H9 (cell line): ENCODE data around the gene BCAS1. TPM values are rescaled to one million over a fixed set of nuclear protein-coding genes. Genes with fewer than 3 reads are reported as not detected.

Experiments
- DNase-seq: peaks from one replicate; pipeline ENCODE4 v3.0.0-alpha.2; 2017
- H2AFZ ChIP-seq: one replicate; pipeline ENCODE4 v1.6.1; 2013; ENCODE audit warnings: mild to moderate bottlenecking, low read length, control low read depth, moderate library complexity
- H2AK5ac ChIP-seq: 2 replicates; pipeline ENCODE4 v1.6.1; 2013; ENCODE audit warnings: low read length, control low read depth, mixed read lengths; ENCODE audit not compliant: insufficient read length
- H2BK120ac ChIP-seq: one replicate; pipeline ENCODE4 v1.6.1; 2013; ENCODE audit warnings: low read depth, mild to moderate bottlenecking, low read length, control low read depth, inconsistent platforms; ENCODE audit not compliant: poor library complexity, severe bottlenecking
- H2BK12ac ChIP-seq: 2 replicates; pipeline ENCODE4 v1.6.1; 2013; ENCODE audit warnings: low read length, control low read depth, mixed read lengths, low read depth; ENCODE audit not compliant: insufficient read length
- H2BK15ac ChIP-seq: 2 replicates; pipeline ENCODE4 v1.6.1; 2013; ENCODE audit warnings: low read depth, low read length, control low read depth
- H2BK20ac ChIP-seq: one replicate; pipeline ENCODE4 v1.6.1; 2013; ENCODE audit warnings: low read depth, mild to moderate bottlenecking, low read length, control low read depth, inconsistent platforms; ENCODE audit not compliant: poor library complexity, severe bottlenecking
- H2BK5ac ChIP-seq: 2 replicates; pipeline ENCODE4 v1.6.1; 2013; ENCODE audit warnings: low read length, control low read depth, mixed read lengths; ENCODE audit not compliant: insufficient read length
- H3K14ac ChIP-seq: 2 replicates; pipeline ENCODE4 v1.6.1; 2013; ENCODE audit warnings: low read length, control low read depth; ENCODE audit not compliant: insufficient read depth
- H3K18ac ChIP-seq: 2 replicates; pipeline ENCODE4 v1.6.1; 2013; ENCODE audit warnings: low read depth, mild to moderate bottlenecking, mixed read lengths, low read length, control low read depth; ENCODE audit not compliant: insufficient read length
- H3K23ac ChIP-seq: 2 replicates; pipeline ENCODE4 v1.6.1; 2013; ENCODE audit warnings: low read length, control low read depth, mixed read lengths, low read depth; ENCODE audit not compliant: insufficient read length
- H3K23me2 ChIP-seq: 2 replicates; pipeline ENCODE4 v1.6.1; 2013; ENCODE audit warnings: low read depth, mild to moderate bottlenecking, mixed read lengths, low read length, control low read depth; ENCODE audit not compliant: insufficient read length, poor library complexity, severe bottlenecking
- H3K27ac ChIP-seq: 2 replicates; pipeline ENCODE4 v1.5.1; 2013; ENCODE audit warnings: low read length, control low read depth, mixed read lengths, low read depth; ENCODE audit not compliant: insufficient read length
- H3K27me3 ChIP-seq: 2 replicates; pipeline ENCODE4 v1.6.1; 2013; ENCODE audit warnings: low read length, control low read depth, inconsistent platforms; ENCODE audit not compliant: insufficient read depth
- H3K4ac ChIP-seq: 2 replicates; pipeline ENCODE4 v1.6.1; 2013; ENCODE audit warnings: low read depth, mild to moderate bottlenecking, control low read depth, inconsistent platforms, low read length, moderate library complexity
- H3K4me1 ChIP-seq: 2 replicates; pipeline ENCODE4 v1.6.1; 2013; ENCODE audit warnings: low read length, control low read depth, inconsistent platforms; ENCODE audit not compliant: insufficient read depth
- H3K4me2 ChIP-seq: 2 replicates; pipeline ENCODE4 v1.6.1; 2013; ENCODE audit warnings: low read length, control low read depth, mixed read lengths; ENCODE audit not compliant: insufficient read length, insufficient read depth
- H3K56ac ChIP-seq: 2 replicates; pipeline ENCODE4 v1.6.1; 2013; ENCODE audit warnings: low read depth, mild to moderate bottlenecking, mixed read lengths, low read length, control low read depth; ENCODE audit not compliant: insufficient read length
- H3K79me1 ChIP-seq: 2 replicates; pipeline ENCODE4 v1.6.1; 2013; ENCODE audit warnings: low read depth, mild to moderate bottlenecking, moderate library complexity, low read length, control low read depth, inconsistent platforms; ENCODE audit not compliant: insufficient read depth, poor library complexity, severe bottlenecking
- H3K79me2 ChIP-seq: 2 replicates; pipeline ENCODE4 v1.6.1; 2013; ENCODE audit warnings: low read length, control low read depth, inconsistent platforms; ENCODE audit not compliant: insufficient read depth
- H3K9ac ChIP-seq: 2 replicates; pipeline ENCODE4 v1.6.1; 2013; ENCODE audit warnings: low read length, control low read depth, mixed read lengths; ENCODE audit not compliant: insufficient read length; ENCODE audit errors: extremely low read depth
- H3K9me3 ChIP-seq: one replicate; pipeline ENCODE4 v1.6.1; 2013; ENCODE audit warnings: low read depth, low read length, inconsistent platforms; ENCODE audit not compliant: control insufficient read depth
- H3T11ph ChIP-seq: one replicate; pipeline ENCODE4 v1.6.1; 2013; ENCODE audit warnings: mild to moderate bottlenecking, low read length, control low read depth, inconsistent platforms
- H4K20me1 ChIP-seq: one replicate; pipeline ENCODE4 v1.6.1; 2013; ENCODE audit not compliant: control insufficient read depth, insufficient read length, insufficient read depth
- H4K5ac ChIP-seq: 2 replicates; pipeline ENCODE4 v1.6.1; 2013; ENCODE audit warnings: low read depth, mild to moderate bottlenecking, mixed read lengths, low read length, control low read depth; ENCODE audit not compliant: insufficient read length
- H4K8ac ChIP-seq: replicated peaks from 2 replicates; pipeline ENCODE4 v1.6.1; 2013; ENCODE audit warnings: low read length, control low read depth, mixed read lengths, low read depth; ENCODE audit not compliant: insufficient read length
- H4K91ac ChIP-seq: 2 replicates; pipeline ENCODE4 v1.6.1; 2013; ENCODE audit warnings: low read depth, mild to moderate bottlenecking, moderate library complexity, mixed read lengths, low read length, control low read depth; ENCODE audit not compliant: insufficient read length
- H3K27ac Mint-ChIP-seq, 3 experiments: 2 replicates in 2 of 3; 3 replicates in 1 of 3; pipeline ENCODE4 v1.8.0; 2020 to 2021; ENCODE audit warnings: mixed read lengths in 3 of 3, mild to moderate bottlenecking in 1 of 3, moderate library complexity in 1 of 3
- H3K27me3 Mint-ChIP-seq: 2 replicates; pipeline ENCODE4 v1.8.0; 2021; ENCODE audit warnings: low read depth, mild to moderate bottlenecking, moderate library complexity, mixed read lengths
- H3K36me3 Mint-ChIP-seq, 3 experiments: 2 replicates in 2 of 3; 3 replicates in 1 of 3; pipeline ENCODE4 v1.8.0; 2020 to 2021; ENCODE audit warnings: low read depth in 3 of 3, mixed read lengths in 3 of 3; ENCODE audit not compliant: insufficient read depth in 1 of 3
- H3K4me1 Mint-ChIP-seq, 2 experiments: 2 replicates each; pipeline ENCODE4 v1.8.0; 2020; ENCODE audit warnings: mixed read lengths in 2 of 2
- H3K4me3 Mint-ChIP-seq, 2 experiments: 2 replicates in 1 of 2; 3 replicates in 1 of 2; pipeline ENCODE4 v1.8.0; 2020 to 2021; ENCODE audit warnings: mild to moderate bottlenecking in 2 of 2, mixed read lengths in 2 of 2, moderate library complexity in 1 of 2
- H3K9me3 Mint-ChIP-seq, 2 experiments: 2 replicates in 1 of 2; 3 replicates in 1 of 2; pipeline ENCODE4 v1.8.0; 2020; ENCODE audit warnings: mild to moderate bottlenecking in 2 of 2, mixed read lengths in 2 of 2, moderate library complexity in 1 of 2
- WGBS: extraction: QIAGEN DNeasy Blood & Tissue Kit; methylation state at CpG from one replicate; pipeline ENCODE4 v1.1.7; 2013; ENCODE audit warnings: missing lambda C conversion rate, low lambda C conversion rate, mixed read lengths; ENCODE audit not compliant: insufficient read length; ENCODE audit errors: extremely low coverage; 5-methylcytosine and 5-hydroxymethylcytosine counted together
- total RNA-seq: library from RNA; stranded (reverse); gene quantifications from 2 replicates; pipeline ENCODE4 v1.2.1, GENCODE V29; 2021
- TF ChIP-seq, protein P1 (sequence below): fragments of 200-600 bp; sonication (generic); conservative IDR thresholded peaks from 3 replicates; pipeline ENCODE4 v1.8.0; 2021; ENCODE audit warnings: antibody characterized with exemption, mild to moderate bottlenecking

Gene BCAS1
- total RNA-seq, 1 experiment from 2014 or later, result 0.15 TPM

DNA sequence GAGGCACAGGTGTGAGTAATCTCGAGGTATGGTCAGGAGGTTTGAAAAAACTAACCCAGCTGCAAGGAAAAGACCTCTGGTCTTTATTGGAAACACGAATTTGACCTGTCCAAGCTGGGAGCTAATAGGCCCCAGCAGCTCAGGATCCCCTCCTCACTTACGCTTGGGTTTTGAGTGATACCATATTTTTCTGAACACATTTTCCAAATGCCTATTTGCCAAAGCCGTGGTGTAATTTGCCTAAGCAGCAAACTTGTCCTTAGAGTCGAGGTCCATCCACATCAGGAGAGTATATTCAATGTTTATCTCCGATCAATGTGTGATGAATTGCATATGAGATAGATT is 128.0 kb downstream of the BCAS1 start:
- H2BK5ac ChIP-seq, result no peak overlapping the region
- no peak overlapping the region for H3K4me2 ChIP-seq

More for the DNA sequence above, 128.0 kb downstream of the BCAS1 start:
- Histone ChIP-seq H2BK20ac (no peak overlapping the region), H2AFZ (no peak overlapping the region), H3K14ac (no peak overlapping the region), H3K9me3 (no peaks in the 10 kb centered on the region), H4K5ac (no peak overlapping the region), H2BK15ac (no peak overlapping the region), H2AK5ac (no peak overlapping the region), H3K23ac (no peak overlapping the region), H4K20me1 (no peaks in the 10 kb centered on the region), H3K79me1 (no peaks in the 10 kb centered on the region), H3K4me1 (peaks cover 15% of the 10 kb centered on the region; the same call in 1 of the 2 replicates), H3K9ac (no peak overlapping the region), H3K56ac (no peak overlapping the region), H3K27ac (peak overlapping the region; percentile 55), H4K91ac (no peak overlapping the region), H4K8ac (no peak overlapping the region), H2BK12ac (peak overlapping the region; percentile 9), H3K4ac (no peak overlapping the region), H3K23me2 (no peaks in the 10 kb centered on the region), H3T11ph (no peak overlapping the region), H3K18ac (no peak overlapping the region), H3K79me2 (no peaks in the 10 kb centered on the region), H3K27me3 (no peaks in the 10 kb centered on the region), H2BK120ac (no peak overlapping the region)
- H3K4me1 Mint-ChIP-seq, result peaks cover 46 to 49% of the 10 kb centered on the region in 2 experiments
- no peaks in the 10 kb centered on the region for H3K27me3 Mint-ChIP-seq
- H3K9me3 Mint-ChIP-seq, result no peaks in the 10 kb centered on the region
- H3K4me3 Mint-ChIP-seq, result peak overlapping the region in 1 of 2 experiments; percentile 35; a peak in 2 of 5 replicates
- peak overlapping the region; percentile 83 to 99 (median 98) for H3K27ac Mint-ChIP-seq
- DNase-seq, result no peak
- no CpG with 5 or more reads among the region's 6 CpGs for WGBS
- no peaks in the 10 kb centered on the region for H3K36me3 Mint-ChIP-seq
- TF ChIP-seq, protein P1, sequence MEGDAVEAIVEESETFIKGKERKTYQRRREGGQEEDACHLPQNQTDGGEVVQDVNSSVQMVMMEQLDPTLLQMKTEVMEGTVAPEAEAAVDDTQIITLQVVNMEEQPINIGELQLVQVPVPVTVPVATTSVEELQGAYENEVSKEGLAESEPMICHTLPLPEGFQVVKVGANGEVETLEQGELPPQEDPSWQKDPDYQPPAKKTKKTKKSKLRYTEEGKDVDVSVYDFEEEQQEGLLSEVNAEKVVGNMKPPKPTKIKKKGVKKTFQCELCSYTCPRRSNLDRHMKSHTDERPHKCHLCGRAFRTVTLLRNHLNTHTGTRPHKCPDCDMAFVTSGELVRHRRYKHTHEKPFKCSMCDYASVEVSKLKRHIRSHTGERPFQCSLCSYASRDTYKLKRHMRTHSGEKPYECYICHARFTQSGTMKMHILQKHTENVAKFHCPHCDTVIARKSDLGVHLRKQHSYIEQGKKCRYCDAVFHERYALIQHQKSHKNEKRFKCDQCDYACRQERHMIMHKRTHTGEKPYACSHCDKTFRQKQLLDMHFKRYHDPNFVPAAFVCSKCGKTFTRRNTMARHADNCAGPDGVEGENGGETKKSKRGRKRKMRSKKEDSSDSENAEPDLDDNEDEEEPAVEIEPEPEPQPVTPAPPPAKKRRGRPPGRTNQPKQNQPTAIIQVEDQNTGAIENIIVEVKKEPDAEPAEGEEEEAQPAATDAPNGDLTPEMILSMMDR, result no peak
